Activated CD4-positive, CD25-positive, alpha-beta regulatory T cell treated with anti-CD3 and anti-CD28 coated beads, Interleukin-2, amount 50 U/mL, for 16 hours (primary cell): ENCODE measurements around the gene LRP1B.

ENCODE experiments used
- DNase-seq: peaks from one replicate; pipeline ENCODE4 v3.0.0-alpha.2; 2020; ENCODE audit warnings: low read depth, low spot score

Gene LRP1B

GRCh38 chr2:142041996-142042395 is 88.8 kb downstream of the LRP1B start:
- no peak for DNase-seq

- no peak for DNase-seq
Measured at GRCh38 chr2:142041105-142041504, 89.7 kb downstream of the LRP1B start.

- DNase-seq: no peak
Measured at GRCh38 chr2:142040556-142040955, 90.3 kb downstream of the LRP1B start.

DNA sequence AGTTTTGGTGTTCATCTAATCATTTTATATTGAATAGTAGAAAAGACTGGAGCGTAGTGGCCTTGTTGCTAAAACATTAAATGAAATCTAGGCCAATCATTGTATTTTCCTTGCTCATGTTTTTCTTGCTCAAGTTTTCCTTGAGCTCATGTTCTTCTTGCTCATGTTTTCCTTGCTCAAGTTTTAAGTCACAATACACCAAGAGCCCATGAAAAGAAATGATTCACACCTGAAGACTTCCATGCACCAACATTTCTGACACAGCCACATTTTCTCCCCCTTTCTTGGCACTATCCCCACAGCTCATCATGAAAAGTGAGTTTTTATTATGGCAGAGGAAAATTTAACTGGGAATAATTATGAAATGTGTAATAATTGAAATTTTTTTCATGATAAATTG is 92.0 kb downstream of the LRP1B start:
- no peak for DNase-seq

- DNase-seq: no peak
Measured at GRCh38 chr2:142037744-142038143, 93.1 kb downstream of the LRP1B start.

- DNase-seq: no peak
Measured at GRCh38 chr2:142037066-142037465, 93.8 kb downstream of the LRP1B start.

- DNase-seq: no peak
Measured at GRCh38 chr2:142033393-142033792, 97.4 kb downstream of the LRP1B start.

- no peak for DNase-seq
Measured at GRCh38 chr2:142031656-142032055, 99.2 kb downstream of the LRP1B start.

DNA sequence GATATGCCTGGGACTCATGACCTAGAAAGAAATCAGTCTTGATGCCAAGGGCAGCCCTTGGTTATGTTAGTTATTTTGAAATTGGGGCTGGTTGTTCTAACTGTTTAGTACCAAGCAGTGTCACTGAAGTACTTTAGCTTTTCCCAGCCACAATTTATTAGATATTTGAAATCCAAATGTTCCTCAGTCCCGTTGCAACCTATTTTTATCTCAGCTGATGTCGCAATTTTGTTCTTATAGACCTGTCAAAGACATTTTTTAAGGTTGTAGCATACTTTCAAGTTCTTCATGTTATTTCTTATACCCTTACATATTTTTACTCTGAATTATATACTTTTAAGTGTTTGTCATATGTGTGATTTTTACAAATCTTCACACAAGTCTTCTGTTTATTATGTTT is 100.1 kb downstream of the LRP1B start:
- no peak for DNase-seq

GRCh38 chr2:142029974-142030373 is 100.8 kb downstream of the LRP1B start:
- DNase-seq: no peak

DNA sequence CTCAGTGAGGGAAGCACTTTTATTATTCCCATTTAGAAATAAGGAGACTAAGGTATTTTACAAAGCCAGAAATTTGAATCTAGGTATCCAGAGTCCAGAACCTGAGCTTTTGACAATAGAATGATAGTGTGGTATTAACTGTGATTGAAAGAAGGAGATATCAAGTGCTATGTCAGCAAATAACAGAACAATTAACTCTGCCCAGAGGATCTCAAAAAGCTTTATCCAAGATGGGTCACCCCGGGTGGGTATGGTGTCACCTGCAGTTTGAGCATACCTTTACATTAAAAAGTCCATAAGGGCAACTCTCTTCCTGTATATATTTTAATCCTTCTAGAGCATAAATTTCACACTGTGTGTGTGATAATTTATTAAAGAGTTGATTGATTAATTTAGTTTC is 105.4 kb downstream of the LRP1B start:
- DNase-seq: no peak

DNA sequence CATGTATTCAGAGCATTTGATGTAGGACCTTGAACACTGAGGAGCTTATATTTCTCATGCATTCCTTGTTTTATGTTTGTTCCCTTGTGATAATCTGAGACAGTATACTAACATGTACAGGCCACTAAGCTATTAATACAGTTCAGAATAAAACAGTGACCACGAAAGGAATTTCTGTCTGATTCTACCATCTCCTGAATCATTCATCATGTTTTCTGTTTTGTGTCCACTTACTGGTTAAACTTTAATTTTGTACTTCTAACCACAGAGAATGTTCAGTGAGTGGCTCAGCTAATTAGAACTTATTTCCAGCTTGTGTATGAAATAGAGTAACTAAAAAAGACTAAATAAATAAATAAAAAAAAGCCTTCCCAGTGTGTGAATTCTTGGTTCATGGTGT is 110.4 kb downstream of the LRP1B start:
- DNase-seq: no peak

DNA sequence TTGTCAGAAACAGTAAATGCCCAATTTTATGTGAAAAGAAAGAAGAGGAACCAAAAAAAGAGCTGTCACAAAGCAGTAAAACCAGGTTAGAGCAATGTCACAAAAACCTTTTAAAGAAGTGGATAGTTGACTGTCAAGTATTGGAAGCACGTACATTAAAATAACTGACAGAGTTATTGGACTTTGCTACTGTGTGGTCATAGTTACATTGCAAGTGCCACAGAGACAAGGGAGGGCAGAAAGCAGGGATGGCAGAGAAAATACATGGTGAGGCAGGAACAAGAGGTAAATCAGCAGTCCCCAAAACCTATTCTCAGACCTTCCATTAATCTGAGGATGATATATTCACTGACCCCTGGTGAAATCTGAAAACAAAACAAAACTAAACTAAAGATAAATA is 116.3 kb downstream of the LRP1B start:
- no peak for DNase-seq

DNA sequence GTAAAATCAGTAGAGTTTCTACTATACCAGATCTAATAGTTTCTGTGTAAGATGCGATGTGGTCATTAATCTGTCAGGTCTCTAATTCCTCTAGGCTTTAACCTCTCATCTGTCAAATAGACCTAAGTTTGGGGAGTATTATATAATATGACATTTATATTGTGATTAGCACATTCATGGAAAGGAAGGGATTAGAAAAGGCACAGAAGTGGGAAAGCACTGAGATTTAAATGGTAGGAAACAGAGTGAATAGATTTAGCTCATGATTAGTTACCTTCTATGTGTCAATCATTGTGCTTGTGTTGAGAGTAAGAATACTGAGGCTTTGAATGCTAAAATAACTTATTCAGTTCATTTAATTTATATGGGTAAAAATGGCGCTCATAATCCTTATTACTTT is 118.0 kb downstream of the LRP1B start:
- DNase-seq: no peak

- DNase-seq: no peak
Measured at GRCh38 chr2:142010477-142011270, 120.1 kb downstream of the LRP1B start.

DNA sequence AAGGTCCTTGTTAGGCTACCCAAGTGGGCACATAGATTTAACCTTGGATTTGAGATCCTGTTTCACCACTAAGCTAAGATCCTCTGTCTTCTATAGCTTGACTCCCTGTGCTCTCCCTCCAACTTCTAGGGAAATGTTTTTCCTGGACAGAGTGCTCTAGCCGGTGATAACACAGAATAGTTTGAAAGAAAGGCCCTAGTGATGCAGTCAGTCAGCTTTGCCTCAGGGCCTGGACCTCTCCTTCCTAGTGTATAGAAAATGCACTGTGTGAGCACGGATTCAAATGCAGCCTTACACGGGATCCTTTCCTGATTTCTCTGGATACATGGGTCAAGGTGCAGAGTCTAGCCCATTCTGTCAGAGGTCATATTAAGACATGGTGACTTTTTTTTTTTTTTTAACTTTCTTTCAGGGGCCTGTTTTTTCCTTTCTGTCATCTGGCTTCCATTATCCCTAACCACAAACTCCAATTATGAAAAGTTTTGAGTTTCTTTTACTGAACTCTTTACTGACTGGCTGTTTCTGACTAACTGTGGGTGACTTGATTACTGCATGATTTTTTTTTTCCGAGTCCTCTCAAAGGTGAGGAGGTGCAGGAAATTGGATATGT is 122.6 kb downstream of the LRP1B start:
- no peak for DNase-seq

DNA sequence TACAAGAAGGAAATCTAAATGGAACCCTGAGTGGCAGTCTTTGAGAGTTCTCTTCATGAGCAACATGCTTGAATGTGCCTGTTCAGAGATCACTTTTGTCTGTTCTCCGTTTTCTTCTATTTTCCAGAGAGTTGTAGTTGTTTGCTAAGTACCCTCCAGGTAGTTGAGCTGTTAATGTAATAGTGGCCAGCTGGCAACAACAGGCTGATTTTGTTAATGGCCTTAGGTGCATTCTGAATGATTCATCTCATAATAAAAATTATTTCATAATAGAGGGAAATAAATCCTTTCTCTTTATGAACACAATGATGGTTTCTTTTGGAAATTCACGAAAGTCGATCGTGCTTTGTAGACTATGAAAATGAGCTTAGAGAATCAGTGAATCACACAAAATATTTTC is 136.8 kb downstream of the LRP1B start:
- no peak for DNase-seq

- no peak for DNase-seq
Measured at GRCh38 chr2:141992695-141993094, 138.1 kb downstream of the LRP1B start.

DNA sequence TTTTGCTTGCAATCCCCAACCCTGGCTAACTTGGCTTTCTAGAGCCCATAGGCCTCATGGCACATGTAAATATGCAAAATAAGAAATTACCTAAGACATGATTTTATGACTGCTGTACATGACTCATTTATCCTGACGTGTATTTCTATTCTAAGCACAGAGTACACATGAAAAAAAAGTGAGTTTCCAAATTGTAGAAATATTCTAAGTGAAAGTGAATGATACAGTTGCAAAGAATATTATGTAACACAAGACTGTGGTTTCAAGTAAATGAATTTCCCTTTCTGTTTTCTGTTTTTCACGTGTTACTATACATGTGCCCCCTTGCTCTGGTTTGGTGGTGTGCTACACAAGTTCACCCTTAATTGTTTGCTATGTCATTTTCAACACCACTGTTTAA is 162.4 kb downstream of the LRP1B start:
- DNase-seq: no peak

- no peak for DNase-seq
Measured at GRCh38 chr2:141967980-141968379, 162.8 kb downstream of the LRP1B start.

- no peak for DNase-seq
Measured at GRCh38 chr2:141967503-141967902, 163.3 kb downstream of the LRP1B start.

- DNase-seq: no peak
Measured at GRCh38 chr2:141959941-141960340, 170.9 kb downstream of the LRP1B start.

DNA sequence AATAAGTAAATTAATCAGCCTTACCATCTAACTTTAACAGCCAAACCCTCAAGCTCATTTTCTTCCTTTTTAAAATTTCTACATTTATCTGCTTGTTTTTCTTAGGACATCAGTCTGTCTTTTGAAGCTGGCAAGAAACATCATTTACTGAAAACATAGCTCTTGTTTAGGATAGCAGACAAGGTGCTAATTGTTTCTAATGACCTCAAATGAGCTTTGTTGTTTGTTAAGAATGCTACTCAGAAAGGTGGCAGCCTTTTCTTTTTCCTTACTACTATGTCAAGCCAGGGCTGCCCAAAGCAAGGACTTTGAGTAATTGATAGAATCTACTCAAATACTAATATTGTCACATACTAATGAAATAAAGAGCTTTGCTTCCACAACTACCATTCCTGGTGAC is 171.8 kb downstream of the LRP1B start:
- DNase-seq: no peak
